ENCODE measurements around the gene FES.

DNA sequence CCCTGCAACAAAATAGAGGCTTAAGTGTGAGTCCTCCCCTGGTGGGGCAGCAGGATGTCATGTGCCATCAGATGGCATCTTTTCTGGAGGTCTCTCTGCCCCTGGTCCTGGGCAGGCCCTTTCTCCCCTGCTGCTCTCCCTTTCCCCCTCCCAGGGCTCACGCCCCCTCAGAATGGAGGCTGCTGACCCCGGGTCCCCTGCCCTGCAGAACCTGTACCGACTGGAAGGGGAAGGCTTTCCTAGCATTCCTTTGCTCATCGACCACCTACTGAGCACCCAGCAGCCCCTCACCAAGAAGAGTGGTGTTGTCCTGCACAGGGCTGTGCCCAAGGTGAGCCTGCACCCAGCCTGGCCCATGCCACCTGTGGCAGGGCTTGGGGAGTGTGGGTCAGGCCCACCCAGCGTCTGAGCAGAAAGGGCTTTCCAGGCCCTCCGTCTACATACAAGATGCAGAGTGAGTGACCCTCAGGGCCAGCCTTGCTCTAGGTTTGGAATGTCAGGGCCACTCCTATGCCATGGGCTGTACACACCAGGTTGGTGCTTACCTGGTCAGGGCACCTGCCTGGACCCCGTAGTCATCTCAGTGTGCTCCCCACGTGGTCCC is 7.1 kb downstream of the FES start:
- TF ChIP-seq FOSL2 (CRISPR knock-in tag; IDR thresholded peaks at IDR 0.05) (no peak), KDM1A (CRISPR knock-in tag; IDR thresholded peaks at IDR 0.05) (no peak), EP300 (IDR thresholded peaks at IDR 0.05; ENCODE audit: low read depth in 2 of 2, low read length in 2 of 2) (no peak), EP300 (CRISPR knock-in tag; IDR thresholded peaks at IDR 0.05; ENCODE audit: borderline replicate concordance) (no peak), PITX1 (CRISPR knock-in tag; IDR thresholded peaks at IDR 0.05) (no peak)

All from HepG2 (cell line).